ENCODE results near the gene C19orf44.

DNA sequence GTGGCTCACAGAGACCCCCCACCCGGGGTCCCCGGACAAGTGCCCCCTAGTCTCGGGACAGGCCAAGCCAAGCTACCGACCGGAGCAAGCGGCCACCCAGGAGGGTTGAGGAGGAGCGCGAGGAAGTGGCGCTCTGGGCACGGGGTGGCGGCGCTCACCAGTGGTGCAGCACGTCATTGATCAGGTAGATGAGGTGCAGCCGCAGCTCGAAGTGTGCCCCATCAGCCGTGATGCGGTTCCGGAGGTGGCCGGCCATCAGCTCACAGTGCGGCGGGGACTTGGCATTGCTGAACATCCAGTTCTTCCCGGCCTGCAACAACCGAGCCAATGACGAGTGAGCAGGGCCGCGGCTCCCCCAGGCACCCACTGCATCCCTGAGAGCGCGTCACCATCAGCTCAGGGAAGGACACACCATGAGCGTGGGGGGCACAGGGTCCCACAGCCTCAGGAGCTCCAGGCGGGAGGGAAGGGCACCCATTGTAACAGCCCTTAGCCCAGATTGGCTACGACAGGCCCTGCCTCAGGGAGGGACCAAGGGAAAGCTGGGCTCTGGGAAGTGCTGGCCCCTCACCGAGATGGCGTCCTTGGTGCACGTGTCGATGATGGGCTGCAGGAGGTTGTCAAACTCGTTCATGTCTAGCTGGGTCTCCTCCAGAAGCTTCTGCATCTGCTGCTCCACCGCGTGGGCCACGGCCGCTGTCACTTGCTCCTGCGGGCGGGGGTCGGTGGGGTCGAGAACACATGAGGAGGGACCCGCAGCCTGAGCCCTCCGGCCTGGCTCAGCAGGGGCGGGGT lies 36.4 kb downstream of the C19orf44 start:
- no peak for TF ChIP-seq YY1 (IDR thresholded peaks at IDR 0.05; ENCODE audit: insufficient read depth, insufficient read length)
- no peak for TF ChIP-seq ZNF274 (IDR thresholded peaks at IDR 0.05; ENCODE audit: low read depth, low read length)
- no peak for TF ChIP-seq SUZ12 (IDR thresholded peaks at IDR 0.05; ENCODE audit: extremely low read depth, insufficient read depth, insufficient read length)

Measured in NT2/D1 (cell line).